Stomach smooth muscle (tissue), 2 donors: ENCODE data around the gene PAPPA2.
"Not testable (repeated sequence)": the region's sequence is repeated elsewhere in the genome, so short reads cannot be mapped to it uniquely, and the experiment has no call there.

ENCODE experiments used
- H3K27ac ChIP-seq: one replicate; pipeline ENCODE4 v1.7.0; 2013; ENCODE audit warnings: mild to moderate bottlenecking, low read length, inconsistent platforms
- H3K27me3 ChIP-seq, 2 donors: one replicate each; pipeline ENCODE4 v1.7.0; 2013; ENCODE audit warnings: low read length in 2 of 2; ENCODE audit not compliant: insufficient read depth in 2 of 2, control insufficient read depth in 1 of 2
- H3K36me3 ChIP-seq, 2 donors: one replicate each; pipeline ENCODE4 v1.7.0; 2013; ENCODE audit warnings: low read length in 2 of 2; ENCODE audit not compliant: control insufficient read depth in 2 of 2, insufficient read depth in 2 of 2
- H3K4me1 ChIP-seq: one replicate; pipeline ENCODE4 v1.7.0; 2013; ENCODE audit warnings: low read length; ENCODE audit not compliant: control insufficient read depth, insufficient read depth
- H3K4me3 ChIP-seq, 2 donors: one replicate each; pipeline ENCODE4 v1.7.0; 2013; ENCODE audit warnings: low read length in 2 of 2
- H3K9ac ChIP-seq, 2 donors: one replicate each; pipeline ENCODE4 v1.7.0; 2013; ENCODE audit warnings: low read length in 2 of 2, mild to moderate bottlenecking in 1 of 2
- H3K9me3 ChIP-seq, 2 donors: one replicate each; pipeline ENCODE4 v1.7.0; 2013; ENCODE audit warnings: low read length in 2 of 2; ENCODE audit not compliant: control insufficient read depth in 2 of 2
- donor health status: healthy.
- donor health status: Pancreatic carcinoma.

PAPPA2 gene

DNA sequence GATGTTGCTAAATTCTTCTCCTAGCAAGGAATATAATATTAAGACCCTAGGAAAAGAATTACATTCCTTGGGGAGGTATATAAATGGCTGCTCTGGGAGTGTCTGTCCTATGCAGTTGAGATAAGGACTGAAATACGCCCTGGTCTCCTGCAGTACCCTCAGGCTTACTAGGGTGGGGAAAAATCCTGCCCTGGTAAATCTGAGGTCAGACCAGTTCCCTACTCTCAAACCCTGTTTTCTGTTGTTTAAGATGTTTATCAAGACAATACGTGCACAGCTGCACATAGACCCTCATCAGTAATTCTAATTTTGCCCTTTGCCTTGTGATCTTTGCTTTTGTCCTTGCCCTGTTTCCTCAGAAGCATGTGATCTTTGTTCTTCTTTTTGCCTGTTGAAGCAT is 11.2 kb upstream of the PAPPA2 start:
- H3K27ac ChIP-seq, H3K27me3 ChIP-seq, H3K36me3 ChIP-seq, H3K4me1 ChIP-seq, H3K4me3 ChIP-seq, H3K9me3 ChIP-seq, H3K9ac ChIP-seq: not testable (repeated sequence)

DNA sequence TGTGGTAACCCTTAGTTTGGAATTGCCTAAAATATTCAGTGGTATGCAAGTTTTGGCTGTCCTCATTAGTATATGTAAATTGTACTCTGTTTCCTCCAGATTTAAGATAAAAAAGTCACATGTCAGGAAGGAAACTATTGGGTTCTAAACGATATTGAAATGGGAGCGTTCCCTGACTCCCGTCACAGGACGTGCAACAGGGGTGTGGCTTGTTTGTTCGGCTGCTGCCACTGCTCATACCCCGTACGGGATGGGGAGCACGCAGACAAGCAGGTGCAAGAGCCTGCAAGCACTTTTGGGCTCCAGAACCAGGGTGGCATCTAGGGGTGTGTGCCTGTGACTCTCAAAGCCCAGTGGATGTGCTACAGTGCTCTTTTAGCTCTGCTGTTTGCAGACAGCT is 6.2 kb upstream of the PAPPA2 start:
- Histone ChIP-seq H3K27me3 (no peaks in the 10 kb centered on the region), H3K4me3 (no peak overlapping the region), H3K4me1 (no peaks in the 10 kb centered on the region), H3K9me3 (peaks cover 4 to 6% of the 10 kb centered on the region in 2 donors), H3K27ac (no peak overlapping the region), H3K36me3 (no peaks in the 10 kb centered on the region), H3K9ac (no peak overlapping the region)

GRCh38 chr1:176460544-176461336 is 2.2 kb upstream of the PAPPA2 start:
- no peak overlapping the region for H3K4me3 ChIP-seq
- H3K4me1 ChIP-seq, result no peaks in the 10 kb centered on the region
- no peak overlapping the region for H3K27ac ChIP-seq
- no peaks in the 10 kb centered on the region for H3K27me3 ChIP-seq
- no peaks in the 10 kb centered on the region for H3K36me3 ChIP-seq
- H3K9ac ChIP-seq, result no peak overlapping the region
- peaks cover 4 to 6% of the 10 kb centered on the region in 2 donors for H3K9me3 ChIP-seq

DNA sequence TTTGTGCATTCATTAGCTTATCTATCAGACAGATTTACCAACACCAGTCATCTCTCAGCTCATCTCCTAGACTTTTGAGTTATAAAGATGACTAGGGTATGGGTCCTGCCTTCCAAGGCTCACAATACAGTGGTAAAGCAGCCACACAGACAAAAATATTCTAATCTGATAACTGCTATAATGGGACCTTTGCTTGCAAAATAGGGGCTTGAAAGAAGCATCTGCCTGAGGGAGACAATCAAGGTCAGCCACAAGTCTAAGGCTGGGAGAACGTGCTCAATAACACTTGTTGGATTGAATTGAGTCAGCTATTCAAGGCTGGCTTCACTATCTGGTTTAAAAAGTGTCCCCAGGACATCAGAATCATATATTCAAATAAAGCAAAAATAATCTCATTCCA is 1.4 kb upstream of the PAPPA2 start:
- H3K27ac ChIP-seq, result no peak overlapping the region
- no peaks in the 10 kb centered on the region for H3K4me1 ChIP-seq
- H3K9ac ChIP-seq, result no peak overlapping the region

GRCh38 chr1:176466514-176466913 is 3.5 kb downstream of the PAPPA2 start:
- H3K36me3 ChIP-seq, result no peaks in the 10 kb centered on the region

More for the DNA sequence above, 1.4 kb upstream of the PAPPA2 start:
- Histone ChIP-seq H3K36me3 (no peaks in the 10 kb centered on the region), H3K9me3 (peaks cover 4 to 6% of the 10 kb centered on the region in 2 donors), H3K27me3 (no peaks in the 10 kb centered on the region), H3K4me3 (no peak overlapping the region)

GRCh38 chr1:176469450-176470010 is 6.6 kb downstream of the PAPPA2 start:
- no peak overlapping the region for H3K27ac ChIP-seq
- H3K4me1 ChIP-seq, result no peaks in the 10 kb centered on the region
- no peaks in the 10 kb centered on the region for H3K9me3 ChIP-seq
- peaks cover 0 to 2% of the 10 kb centered on the region in 2 donors for H3K27me3 ChIP-seq
- no peak overlapping the region for H3K9ac ChIP-seq
- no peak overlapping the region for H3K4me3 ChIP-seq
- H3K36me3 ChIP-seq, result no peaks in the 10 kb centered on the region

More at GRCh38 chr1:176466514-176466913, 3.5 kb downstream of the PAPPA2 start:
- peaks cover 0 to 2% of the 10 kb centered on the region in 2 donors for H3K27me3 ChIP-seq
- H3K27ac ChIP-seq, result no peak overlapping the region
- H3K4me3 ChIP-seq, result no peak overlapping the region
- no peaks in the 10 kb centered on the region for H3K9me3 ChIP-seq
- H3K4me1 ChIP-seq, result no peaks in the 10 kb centered on the region
- no peak overlapping the region for H3K9ac ChIP-seq

DNA sequence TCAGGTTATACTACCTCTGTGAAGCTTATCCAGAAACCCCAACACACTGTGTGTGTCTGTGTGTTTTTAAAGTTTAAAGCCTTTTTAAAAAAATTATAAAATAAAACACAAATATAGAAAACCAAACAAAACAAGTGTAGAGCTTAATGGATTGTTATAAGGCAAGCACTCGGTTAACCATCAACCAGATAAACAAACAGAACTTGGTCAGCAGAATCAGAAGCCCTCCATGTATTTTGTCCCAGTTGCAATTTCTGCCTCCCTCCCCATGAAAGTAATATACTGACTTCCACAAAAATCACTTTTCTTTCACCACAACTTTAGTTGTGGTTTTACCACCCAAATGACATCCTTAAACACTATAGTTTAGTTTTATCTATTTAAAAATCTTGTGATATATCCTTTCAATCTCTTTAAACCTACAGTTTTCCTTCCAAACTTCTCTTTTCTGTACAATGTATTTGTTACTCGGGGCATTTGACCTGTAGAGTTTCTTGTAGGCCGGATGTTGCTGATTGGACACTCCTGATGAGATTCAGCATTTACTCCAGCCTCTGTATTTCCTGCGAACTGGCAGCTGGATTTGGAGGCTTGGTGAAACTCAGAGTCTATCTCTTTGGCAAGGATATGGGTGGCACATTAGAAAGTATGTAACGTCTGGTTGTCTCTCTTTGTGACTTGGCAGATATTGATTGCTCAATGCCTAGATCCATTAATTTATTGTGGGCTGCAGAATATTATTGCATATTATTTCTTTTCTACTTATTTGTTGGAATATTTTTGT is 8.6 kb downstream of the PAPPA2 start:
- Histone ChIP-seq H3K27me3 (peaks cover 0 to 2% of the 10 kb centered on the region in 2 donors), H3K4me3 (no peak overlapping the region), H3K27ac (no peak overlapping the region), H3K36me3 (no peaks in the 10 kb centered on the region), H3K9ac (no peak overlapping the region), H3K9me3 (no peaks in the 10 kb centered on the region), H3K4me1 (no peaks in the 10 kb centered on the region)

DNA sequence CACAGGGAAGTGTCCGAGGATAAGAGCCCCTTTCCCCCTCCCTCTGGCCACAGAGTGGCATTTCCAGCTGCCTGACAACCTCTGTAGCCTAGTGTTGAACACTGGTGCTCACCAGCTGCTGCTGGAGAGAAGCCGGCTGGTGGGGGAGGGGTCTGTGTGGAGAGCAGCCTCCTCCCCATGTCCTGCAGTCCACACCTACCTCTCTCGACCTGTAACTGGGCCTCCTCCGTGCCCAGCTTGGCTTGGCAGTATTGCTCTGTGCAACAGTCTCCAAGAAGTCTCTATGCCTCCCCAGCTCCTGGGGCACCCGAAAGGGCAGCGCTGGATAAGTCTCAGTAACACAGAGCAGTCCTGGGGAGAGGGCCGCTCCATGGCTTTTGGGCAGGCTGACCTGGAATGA is 17.0 kb downstream of the PAPPA2 start:
- Histone ChIP-seq H3K9ac (no peak overlapping the region), H3K4me3 (no peak overlapping the region), H3K27me3 (peaks cover 0 to 2% of the 10 kb centered on the region in 2 donors), H3K9me3 (peaks cover 0 to 2% of the 10 kb centered on the region in 2 donors), H3K36me3 (no peaks in the 10 kb centered on the region), H3K27ac (no peak overlapping the region), H3K4me1 (no peaks in the 10 kb centered on the region)

DNA sequence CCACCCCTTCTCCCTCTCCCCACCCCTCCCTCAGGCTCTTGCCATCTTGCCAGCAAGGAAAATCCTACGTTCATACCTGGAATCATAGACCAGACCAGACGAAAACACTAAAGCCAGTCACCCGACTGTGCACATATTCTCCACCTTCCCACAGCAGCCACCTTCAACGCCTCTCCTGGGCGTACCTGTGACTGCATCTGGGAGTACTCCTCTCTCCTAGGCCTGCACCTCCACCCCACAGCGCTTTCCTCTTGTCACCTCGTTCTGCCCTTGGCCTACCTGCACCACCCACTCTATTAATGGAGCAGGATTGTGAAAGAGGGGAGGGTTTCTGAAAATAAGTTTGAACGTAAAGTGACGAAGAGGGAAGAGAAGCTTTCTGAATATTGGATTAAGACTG is 17.8 kb downstream of the PAPPA2 start:
- no peak overlapping the region for H3K27ac ChIP-seq
- no peaks in the 10 kb centered on the region for H3K36me3 ChIP-seq
- peaks cover 0 to 2% of the 10 kb centered on the region in 2 donors for H3K27me3 ChIP-seq

GRCh38 chr1:176485083-176485482 is 22.1 kb downstream of the PAPPA2 start:
- H3K36me3 ChIP-seq, result no peaks in the 10 kb centered on the region
- H3K9me3 ChIP-seq, result no peaks in the 10 kb centered on the region
- no peak overlapping the region for H3K27ac ChIP-seq
- no peaks in the 10 kb centered on the region for H3K4me1 ChIP-seq
- peaks cover 0 to 2% of the 10 kb centered on the region in 2 donors for H3K27me3 ChIP-seq
- H3K9ac ChIP-seq, result no peak overlapping the region
- no peak overlapping the region for H3K4me3 ChIP-seq

More for the DNA sequence above, 17.8 kb downstream of the PAPPA2 start:
- no peak overlapping the region for H3K4me3 ChIP-seq
- H3K4me1 ChIP-seq, result no peaks in the 10 kb centered on the region
- peaks cover 0 to 2% of the 10 kb centered on the region in 2 donors for H3K9me3 ChIP-seq
- no peak overlapping the region for H3K9ac ChIP-seq
